H1 (cell line): ENCODE measurements around the gene HECTD4. TPM values are rescaled to one million over a fixed set of nuclear protein-coding genes. Genes with fewer than 3 reads are reported as not detected.

Experiments
- BACH1 ChIP-seq: IDR thresholded peaks from 2 replicates; pipeline ENCODE4 v1.6.1; 2012; ENCODE audit warnings: low read length, improper control_type of control experiment
- HDAC2 ChIP-seq, 2 experiments: fragments of 300-600 bp in 1 of 2; sonication (generic) in 1 of 2; IDR thresholded peaks; 2 replicates each; pipeline ENCODE4 v1.6.1; 2011 to 2012; ENCODE audit warnings: low read depth in 2 of 2, low read length in 2 of 2, mild to moderate bottlenecking in 2 of 2, moderate library complexity in 2 of 2, borderline replicate concordance in 1 of 2, inconsistent platforms in 1 of 2
- KDM1A ChIP-seq: fragments of 200-600, 300-600 bp; sonication (generic); IDR thresholded peaks from 2 replicates; pipeline ENCODE4 v1.7.1; 2016; ENCODE audit warnings: mild to moderate bottlenecking, low read length, borderline replicate concordance
- YY1 ChIP-seq: IDR thresholded peaks from 2 replicates; pipeline ENCODE4 v1.6.1; 2011; ENCODE audit warnings: low read depth, mild to moderate bottlenecking, low read length
- polyA plus RNA-seq, 7 experiments: library from polyadenylated mRNA; depleted of rRNA in 3 of 7; stranded (reverse) in 5 of 7; unstranded in 2 of 7; fragments of >200 nt in 5 of 7; fragments of 200-250 nt in 2 of 7; gene quantifications; 1 replicate in 5 of 7; 2 replicates in 1 of 7; 4 replicates in 1 of 7; pipeline versions ENCODE4 v1.2.1 to v1.2.3, GENCODE V29; 2011 to 2013; ENCODE audit warnings: missing spikeins in 2 of 7, mixed read lengths in 2 of 7
- total RNA-seq: library from RNA; stranded (reverse); fragmentation: NEBNext Ultra II Directional; extraction: Animal tissue kit (Norgen Biotek cat#: 25700); gene quantifications from 2 replicates; pipeline ENCODE4 v1.2.1, GENCODE V29; 2021

Gene HECTD4
- total and polyA plus RNA-seq, 2 of the 8 experiments (the other 6 are each of a cell fraction or from before 2014, with no cell fraction given): 6.5 to 33.7 TPM

- TF ChIP-seq HDAC2 (IDR thresholded peaks at IDR 0.05; ENCODE audit: borderline replicate concordance in 1 of 2, low read depth in 2 of 2, low read length in 2 of 2) (no peak), BACH1 (no peak), YY1 (peak; percentile 92), KDM1A (0 out of 2 replicates have a peak, but pooled peaks have one; percentile 46)
- TF ChIP-seq, all 59 proteins: peak for 12
These were observed at the start of gene HECTD4 (continued) for GRCh38 chr12:112381883-112382796.
